Pericardium fibroblast (primary cell): ENCODE results near the gene WDR75. TPM values are rescaled to one million over a fixed set of nuclear protein-coding genes. Genes with fewer than 3 reads are reported as not detected.

Source experiments
- total RNA-seq: library from RNA; depleted of rRNA; stranded (reverse); fragments of >200 nt; gene quantifications from 2 replicates; pipeline ENCODE4 v1.2.3, GENCODE V29; 2015

Gene WDR75
- total RNA-seq: 19.3 and 31.1 TPM in 2 replicates

DNA sequence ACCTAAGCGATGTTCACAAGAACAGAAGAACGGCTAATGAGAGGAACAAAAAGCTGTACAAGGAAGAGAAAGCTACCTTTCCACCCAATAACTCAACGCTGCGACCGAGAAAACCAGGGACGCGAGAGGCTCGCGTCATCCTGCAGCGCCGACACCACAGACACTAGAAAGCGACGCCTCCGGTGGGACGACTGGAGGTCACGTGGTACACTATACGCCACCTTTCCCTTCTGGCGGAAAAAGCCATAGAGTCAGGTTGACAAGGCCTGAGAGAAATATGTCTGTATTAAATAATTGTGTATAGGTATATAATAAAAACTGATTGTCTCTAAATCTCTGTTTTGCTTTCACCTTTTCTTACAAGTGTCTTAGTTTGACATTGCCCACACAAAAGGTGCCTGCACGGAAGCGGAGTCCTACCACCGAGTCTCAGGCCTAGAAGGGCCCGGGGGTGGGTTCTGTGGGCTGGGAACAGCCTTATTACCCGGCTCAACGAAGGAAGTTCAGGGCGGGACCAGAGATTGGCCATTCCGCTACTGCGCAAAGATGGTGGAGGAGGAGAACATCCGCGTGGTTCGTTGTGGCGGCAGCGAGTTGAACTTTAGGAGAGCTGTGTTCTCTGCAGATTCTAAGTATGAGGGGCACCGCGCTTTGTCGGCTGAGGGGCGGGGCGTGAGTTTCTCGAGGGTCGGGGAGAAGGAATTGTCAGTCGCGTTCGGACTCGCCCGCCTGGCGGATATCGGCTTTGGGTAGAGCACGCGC, at the start of gene WDR75:
Gene WDR75, plus strand, starts transcription at position 528 of the 762 bp plus-strand sequence. Its CDS starts 19 bp downstream, at position 547.

Other genes starting within 250 kb of the WDR75 start
- gene SLC40A1, start 139.3 kb downstream of the WDR75 start, total RNA-seq: 14.1 and 29.8 TPM in 2 replicates
- gene ASNSD1, start 220.0 kb downstream of the WDR75 start, total RNA-seq: 33.8 and 37.0 TPM in 2 replicates
- 1.9 and 2.9 TPM in 2 replicates for gene ANKAR, start 233.2 kb downstream of the WDR75 start, total RNA-seq